GM19372 (cell line): Measurements from ENCODE around the gene BACH2.
"Not testable (repeated sequence)": the region's sequence is repeated elsewhere in the genome, so short reads cannot be mapped to it uniquely, and the experiment has no call there.

Experiments used
- ATAC-seq: cut with Tn5 transposase; IDR thresholded peaks from one replicate; pipeline ENCODE4 v1.9.1; 2021; ENCODE audit warnings: mild to moderate bottlenecking, low read depth, moderate library complexity; ENCODE audit not compliant: unreplicated experiment

BACH2 gene

GRCh38 chr6:90045535-90045934 is 251.1 kb downstream of the BACH2 start:
- no peak for ATAC-seq

GRCh38 chr6:90044833-90045381 is 251.7 kb downstream of the BACH2 start:
- no peak for ATAC-seq

GRCh38 chr6:90044182-90044832 is 252.3 kb downstream of the BACH2 start:
- ATAC-seq, result no peak

- no peak for ATAC-seq
Observed at GRCh38 chr6:90040931-90041330, 255.7 kb downstream of the BACH2 start.

- no peak for ATAC-seq
Observed at GRCh38 chr6:90039911-90040310, 256.7 kb downstream of the BACH2 start.

GRCh38 chr6:90038961-90039653 is 257.5 kb downstream of the BACH2 start:
- no peak for ATAC-seq

GRCh38 chr6:90036963-90037362 is 259.7 kb downstream of the BACH2 start:
- ATAC-seq, result no peak

GRCh38 chr6:90035047-90035723 is 261.5 kb downstream of the BACH2 start:
- ATAC-seq, result no peak

GRCh38 chr6:90033746-90034271 is 262.8 kb downstream of the BACH2 start:
- ATAC-seq, result no peak

GRCh38 chr6:90032489-90033212 is 264.0 kb downstream of the BACH2 start:
- not testable (repeated sequence) for ATAC-seq

GRCh38 chr6:90028995-90029635 is 267.5 kb downstream of the BACH2 start:
- no peak for ATAC-seq

GRCh38 chr6:90028066-90028778 is 268.4 kb downstream of the BACH2 start:
- no peak for ATAC-seq

- no peak for ATAC-seq
Observed at GRCh38 chr6:90026216-90026615, 270.4 kb downstream of the BACH2 start.

GRCh38 chr6:90025523-90026061 is 271.1 kb downstream of the BACH2 start:
- no peak for ATAC-seq

GRCh38 chr6:90024633-90025032 is 272.0 kb downstream of the BACH2 start:
- no peak for ATAC-seq

- no peak for ATAC-seq
Observed at GRCh38 chr6:90021711-90022110, 274.9 kb downstream of the BACH2 start.

- ATAC-seq, result no peak
Observed at GRCh38 chr6:90020746-90021145, 275.9 kb downstream of the BACH2 start.

- ATAC-seq, result no peak
Observed at GRCh38 chr6:90019216-90019615, 277.4 kb downstream of the BACH2 start.

GRCh38 chr6:90015883-90016282 is 280.8 kb downstream of the BACH2 start:
- ATAC-seq, result no peak
